ENCODE data around the gene UNG. TPM values are rescaled to one million over a fixed set of nuclear protein-coding genes. Genes with fewer than 3 reads are reported as not detected.

UNG gene
- polyA plus RNA-seq, 1 donor from 2014 or later, result 38.4 TPM

- Histone ChIP-seq H4K20me1 (ENCODE audit: insufficient read depth) (no peaks in the 10 kb centered on the region), H3F3A (ENCODE audit: insufficient read depth, low read length, poor library complexity, severe bottlenecking) (no peaks in the 10 kb centered on the region), H3K9me3 (ENCODE audit: low read length) (no peaks in the 10 kb centered on the region), H3K4me2 (ENCODE audit: low read length) (no peak overlapping the region), H3K9me2 (ENCODE audit: insufficient read depth, low read length) (no peaks in the 10 kb centered on the region), H3K36me3 (ENCODE audit: insufficient read depth, low read length) (no peaks in the 10 kb centered on the region), H3K9ac (ENCODE audit: low read length) (no peak overlapping the region), H3K27me3 (ENCODE audit: insufficient read depth, low read depth, low read length) (no peaks in the 10 kb centered on the region), H3K27ac (ENCODE audit: low read length) (no peak overlapping the region), H2AFZ (ENCODE audit: low read depth, low read length) (no peak overlapping the region), H3K79me2 (replicated peaks; ENCODE audit: insufficient read depth, low read length) (no peaks in the 10 kb centered on the region), H3K4me3 (ENCODE audit: low read length) (no peak overlapping the region)
- TF ChIP-seq POLR2AphosphoS5 (IDR thresholded peaks at IDR 0.05) (no peak), SMC3 (conservative IDR thresholded peaks at IDR 0.05; ENCODE audit: poor library complexity) (no peak), CTCF (IDR thresholded peaks at IDR 0.05; ENCODE audit: poor library complexity, severe bottlenecking) (no peak), REST (IDR thresholded peaks at IDR 0.05; ENCODE audit: borderline replicate concordance) (no peak), RAD21 (conservative IDR thresholded peaks at IDR 0.05) (no peak), TAF1 (IDR thresholded peaks at IDR 0.05; ENCODE audit: low read depth) (no peak), EP300 (conservative IDR thresholded peaks at IDR 0.05; ENCODE audit: poor library complexity, severe bottlenecking) (no peak), MXI1 (conservative IDR thresholded peaks at IDR 0.05; ENCODE audit: poor library complexity, severe bottlenecking) (no peak), EZH2 (IDR thresholded peaks at IDR 0.05; ENCODE audit: borderline replicate concordance, insufficient read depth, low read length, poor library complexity, severe bottlenecking) (no peak)
Observed at GRCh38 chr12:109127533-109128242, 30.3 kb downstream of the UNG start.

GRCh38 chr12:109130297-109131153 is 33.1 kb downstream of the UNG start:
- Histone ChIP-seq H3K4me3 (ENCODE audit: low read length) (no peak overlapping the region), H2AFZ (ENCODE audit: low read depth, low read length) (no peak overlapping the region), H3K79me2 (replicated peaks; ENCODE audit: insufficient read depth, low read length) (no peaks in the 10 kb centered on the region), H3K9me2 (ENCODE audit: insufficient read depth, low read length) (no peaks in the 10 kb centered on the region), H4K20me1 (ENCODE audit: insufficient read depth) (no peaks in the 10 kb centered on the region), H3F3A (ENCODE audit: insufficient read depth, low read length, poor library complexity, severe bottlenecking) (no peaks in the 10 kb centered on the region), H3K27me3 (ENCODE audit: insufficient read depth, low read depth, low read length) (no peaks in the 10 kb centered on the region), H3K4me2 (ENCODE audit: low read length) (no peak overlapping the region), H3K9me3 (ENCODE audit: low read length) (no peaks in the 10 kb centered on the region), H3K9ac (ENCODE audit: low read length) (no peak overlapping the region), H3K36me3 (ENCODE audit: insufficient read depth, low read length) (no peaks in the 10 kb centered on the region), H3K27ac (ENCODE audit: low read length) (no peak overlapping the region)
- TF ChIP-seq EP300 (conservative IDR thresholded peaks at IDR 0.05; ENCODE audit: poor library complexity, severe bottlenecking), result no peak
- no peak for TF ChIP-seq CTCF (IDR thresholded peaks at IDR 0.05; ENCODE audit: poor library complexity, severe bottlenecking)
- no peak for TF ChIP-seq SMC3 (conservative IDR thresholded peaks at IDR 0.05; ENCODE audit: poor library complexity)
- TF ChIP-seq MXI1 (conservative IDR thresholded peaks at IDR 0.05; ENCODE audit: poor library complexity, severe bottlenecking), result no peak
- TF ChIP-seq REST (IDR thresholded peaks at IDR 0.05; ENCODE audit: borderline replicate concordance), result no peak
- no peak for TF ChIP-seq RAD21 (conservative IDR thresholded peaks at IDR 0.05)
- TF ChIP-seq POLR2AphosphoS5 (IDR thresholded peaks at IDR 0.05), result no peak
- no peak for TF ChIP-seq EZH2 (IDR thresholded peaks at IDR 0.05; ENCODE audit: borderline replicate concordance, insufficient read depth, low read length, poor library complexity, severe bottlenecking)
- no peak for TF ChIP-seq TAF1 (IDR thresholded peaks at IDR 0.05; ENCODE audit: low read depth)

Data from neural cell (in vitro differentiated cells).